Diencephalon (tissue), 1 donor: ENCODE measurements around the gene CEP85L. TPM values are rescaled to one million over a fixed set of nuclear protein-coding genes. Genes with fewer than 3 reads are reported as not detected.

Experiments used
- total RNA-seq: library from RNA; depleted of rRNA; stranded (reverse); fragments of >200 nt; gene quantifications from one replicate; pipeline ENCODE4 v1.2.3, GENCODE V29; 2014

CEP85L gene
- 37.1 TPM for total RNA-seq

GRCh38 chr6:118651282-118652050 is at the start of gene CEP85L:
Gene CEP85L, minus strand, starts transcription at chr6:118651591. Its CDS starts 322 bp downstream, at chr6:118651269.

GRCh38 chr6:118548136-118548535 is 103.3 kb downstream of the CEP85L start, which contains the start of gene PLN:
Gene PLN, plus strand, starts transcription at chr6:118548296. Its CDS starts 10,626 bp downstream, at chr6:118558922.

Other genes with a start within 250 kb of the CEP85L start
- 0.46 TPM for gene PLN, start 103.3 kb downstream of the CEP85L start, total RNA-seq
- gene ASF1A, start 242.6 kb upstream of the CEP85L start, total RNA-seq, result 40.1 TPM